ENCODE measurements around the gene VSIG2.
A peak's percentile ranks its signal among the peaks of the same experiment; 100 is the strongest.

VSIG2 gene

GRCh38 chr11:124748100-124748418 lies 4.0 kb downstream of the VSIG2 start:
- H3K27ac Mint-ChIP-seq: no peak overlapping the region
- no peaks in the 10 kb centered on the region for H3K9me3 Mint-ChIP-seq
- H3K36me3 Mint-ChIP-seq (ENCODE audit: low read depth): no peaks in the 10 kb centered on the region
- no peak for TF ChIP-seq CTCF (IDR thresholded peaks at IDR 0.05; ENCODE audit: unreplicated experiment in 3 of 3)
- peaks cover 98% of the 10 kb centered on the region for H3K27me3 Mint-ChIP-seq (ENCODE audit: low read depth)
- H3K4me1 Mint-ChIP-seq: peaks cover 25% of the 10 kb centered on the region
- H3K4me3 Mint-ChIP-seq: peak overlapping the region in 2 of 3 experiments; percentile 42 to 56

GRCh38 chr11:124747406-124748099 lies 4.5 kb downstream of the VSIG2 start:
- no peak for TF ChIP-seq CTCF (IDR thresholded peaks at IDR 0.05; ENCODE audit: unreplicated experiment in 3 of 3)
- Mint-ChIP-seq H3K27me3 (ENCODE audit: low read depth) (peaks cover 98% of the 10 kb centered on the region), H3K27ac (peak overlapping the region in 1 of 3 experiments; percentile 26), H3K4me3 (peak overlapping the region; percentile 82 to 85 (median 83)), H3K9me3 (no peaks in the 10 kb centered on the region), H3K4me1 (peaks cover 22% of the 10 kb centered on the region), H3K36me3 (ENCODE audit: low read depth) (no peaks in the 10 kb centered on the region)

GRCh38 chr11:124746621-124747243 lies 5.3 kb downstream of the VSIG2 start:
- Mint-ChIP-seq H3K9me3 (no peaks in the 10 kb centered on the region), H3K27ac (peak overlapping the region in 1 of 3 experiments; percentile 26), H3K36me3 (ENCODE audit: low read depth) (no peaks in the 10 kb centered on the region), H3K27me3 (ENCODE audit: low read depth) (peaks cover 100% of the 10 kb centered on the region), H3K4me3 (peak overlapping the region; percentile 82 to 85 (median 83)), H3K4me1 (peaks cover 19% of the 10 kb centered on the region)
- TF ChIP-seq CTCF (IDR thresholded peaks at IDR 0.05; ENCODE audit: unreplicated experiment in 3 of 3): peak; percentile 31 to 48 (median 38)

GRCh38 chr11:124745835-124746620 lies 6.0 kb downstream of the VSIG2 start:
- Mint-ChIP-seq H3K27me3 (ENCODE audit: low read depth) (peaks cover 100% of the 10 kb centered on the region), H3K4me1 (peaks cover 19% of the 10 kb centered on the region), H3K36me3 (ENCODE audit: low read depth) (no peaks in the 10 kb centered on the region), H3K4me3 (peak overlapping the region; percentile 82 to 85 (median 83)), H3K9me3 (no peaks in the 10 kb centered on the region), H3K27ac (no peak overlapping the region)
- TF ChIP-seq CTCF (IDR thresholded peaks at IDR 0.05; ENCODE audit: unreplicated experiment in 3 of 3): peak in 1 of 3 experiments; percentile 14

- Mint-ChIP-seq H3K27me3 (ENCODE audit: low read depth) (peaks cover 100% of the 10 kb centered on the region), H3K9me3 (no peaks in the 10 kb centered on the region), H3K4me1 (peaks cover 19% of the 10 kb centered on the region), H3K27ac (no peak overlapping the region), H3K36me3 (ENCODE audit: low read depth) (no peaks in the 10 kb centered on the region), H3K4me3 (peak overlapping the region; percentile 66 to 74 (median 68))
- no peak for TF ChIP-seq CTCF (IDR thresholded peaks at IDR 0.05; ENCODE audit: unreplicated experiment in 3 of 3)
Measured at GRCh38 chr11:124745270-124745834, 6.7 kb downstream of the VSIG2 start.

Measured in nephron (organoid).